ENCODE measurements around the gene WNT9A. TPM values are rescaled to one million over a fixed set of nuclear protein-coding genes. Genes with fewer than 3 reads are reported as not detected.
"Not testable (repeated sequence)": the region's sequence is repeated elsewhere in the genome, so short reads cannot be mapped to it uniquely, and the experiment has no call there.

Gene WNT9A
- total and polyA plus RNA-seq, 7 experiments from 2014 or later = 0.29 TPM; not detected in 6

- H3K9me3 Mint-ChIP-seq; intact Hi-C loops (cut with micrococcal nuclease); H3K27me3 Mint-ChIP-seq; H3K4me3 Mint-ChIP-seq; H3K27ac Mint-ChIP-seq; H3K4me3 ChIP-seq (ENCODE audit: low read length); H3K4me1 ChIP-seq (ENCODE audit: control insufficient read depth in 2 of 2, insufficient read depth in 2 of 2, low read length in 2 of 2); POLR2A ChIA-PET; H3K36me3 Mint-ChIP-seq; H3K9me3 ChIP-seq (ENCODE audit: control insufficient read depth in 2 of 3, low read length in 3 of 3); H3K27me3 ChIP-seq (ENCODE audit: control insufficient read depth in 2 of 2, insufficient read depth in 2 of 2, low read length in 2 of 2); CTCF ChIA-PET; H3K4me1 Mint-ChIP-seq; ATAC-seq; DNase-seq; H3K36me3 ChIP-seq (ENCODE audit: control insufficient read depth in 2 of 3, insufficient read depth in 3 of 3, low read length in 3 of 3); H3K27ac ChIP-seq (ENCODE audit: low read depth, low read length): not testable (repeated sequence)
Observed at GRCh38 chr1:227973724-227974288, 26.1 kb upstream of the WNT9A start.

GRCh38 chr1:227972843-227973374, 25.2 kb upstream of the WNT9A start:
- H3K27me3 ChIP-seq (ENCODE audit: control insufficient read depth in 2 of 2, insufficient read depth in 2 of 2, low read length in 2 of 2); H3K4me1 ChIP-seq (ENCODE audit: control insufficient read depth in 2 of 2, insufficient read depth in 2 of 2, low read length in 2 of 2); H3K27ac Mint-ChIP-seq; H3K36me3 ChIP-seq (ENCODE audit: control insufficient read depth in 2 of 3, insufficient read depth in 3 of 3, low read length in 3 of 3); ATAC-seq; H3K4me3 ChIP-seq (ENCODE audit: low read length); POLR2A ChIA-PET; H3K36me3 Mint-ChIP-seq; H3K9me3 Mint-ChIP-seq; intact Hi-C loops (cut with micrococcal nuclease); H3K27me3 Mint-ChIP-seq; CTCF ChIA-PET; H3K4me3 Mint-ChIP-seq; H3K4me1 Mint-ChIP-seq; H3K27ac ChIP-seq (ENCODE audit: low read depth, low read length); H3K9me3 ChIP-seq (ENCODE audit: control insufficient read depth in 2 of 3, low read length in 3 of 3); DNase-seq: not testable (repeated sequence)

- H3K4me3 ChIP-seq (ENCODE audit: low read length); intact Hi-C loops (cut with micrococcal nuclease); H3K27me3 ChIP-seq (ENCODE audit: control insufficient read depth in 2 of 2, insufficient read depth in 2 of 2, low read length in 2 of 2); H3K27ac Mint-ChIP-seq; CTCF ChIA-PET; H3K4me1 Mint-ChIP-seq; H3K4me3 Mint-ChIP-seq; H3K9me3 ChIP-seq (ENCODE audit: control insufficient read depth in 2 of 3, low read length in 3 of 3); H3K27me3 Mint-ChIP-seq; POLR2A ChIA-PET; DNase-seq; H3K27ac ChIP-seq (ENCODE audit: low read depth, low read length); H3K4me1 ChIP-seq (ENCODE audit: control insufficient read depth in 2 of 2, insufficient read depth in 2 of 2, low read length in 2 of 2); ATAC-seq; H3K36me3 Mint-ChIP-seq; H3K36me3 ChIP-seq (ENCODE audit: control insufficient read depth in 2 of 3, insufficient read depth in 3 of 3, low read length in 3 of 3); H3K9me3 Mint-ChIP-seq: not testable (repeated sequence)
Observed at GRCh38 chr1:227972283-227972679, 24.5 kb upstream of the WNT9A start.

GRCh38 chr1:227971643-227972282, 24.0 kb upstream of the WNT9A start:
- H3K27me3 Mint-ChIP-seq; intact Hi-C loops (cut with micrococcal nuclease); H3K36me3 Mint-ChIP-seq; H3K4me3 Mint-ChIP-seq; H3K4me1 Mint-ChIP-seq; H3K4me1 ChIP-seq (ENCODE audit: control insufficient read depth in 2 of 2, insufficient read depth in 2 of 2, low read length in 2 of 2); H3K9me3 ChIP-seq (ENCODE audit: control insufficient read depth in 2 of 3, low read length in 3 of 3); H3K27ac ChIP-seq (ENCODE audit: low read depth, low read length); CTCF ChIA-PET; H3K4me3 ChIP-seq (ENCODE audit: low read length); DNase-seq; H3K27me3 ChIP-seq (ENCODE audit: control insufficient read depth in 2 of 2, insufficient read depth in 2 of 2, low read length in 2 of 2); H3K9me3 Mint-ChIP-seq; ATAC-seq; H3K27ac Mint-ChIP-seq; H3K36me3 ChIP-seq (ENCODE audit: control insufficient read depth in 2 of 3, insufficient read depth in 3 of 3, low read length in 3 of 3): not testable (repeated sequence)
- POLR2A ChIA-PET = interaction anchor here (1.0 kb wide), 1 partner anchor 198 kb away, joined by 3 read pairs; no protein-coding TSS in a partner anchor

- intact Hi-C loops (cut with micrococcal nuclease); H3K27ac Mint-ChIP-seq; ATAC-seq; H3K4me3 Mint-ChIP-seq; H3K4me3 ChIP-seq (ENCODE audit: low read length); H3K4me1 Mint-ChIP-seq; DNase-seq; H3K9me3 Mint-ChIP-seq; CTCF ChIA-PET; H3K27ac ChIP-seq (ENCODE audit: low read depth, low read length); H3K36me3 Mint-ChIP-seq; H3K36me3 ChIP-seq (ENCODE audit: control insufficient read depth in 2 of 3, insufficient read depth in 3 of 3, low read length in 3 of 3); H3K9me3 ChIP-seq (ENCODE audit: control insufficient read depth in 2 of 3, low read length in 3 of 3); H3K4me1 ChIP-seq (ENCODE audit: control insufficient read depth in 2 of 2, insufficient read depth in 2 of 2, low read length in 2 of 2); H3K27me3 ChIP-seq (ENCODE audit: control insufficient read depth in 2 of 2, insufficient read depth in 2 of 2, low read length in 2 of 2); H3K27me3 Mint-ChIP-seq: not testable (repeated sequence)
- POLR2A ChIA-PET = interaction anchor here (1.0 kb wide), 1 partner anchor 197 kb away, joined by 3 read pairs; no protein-coding TSS in a partner anchor
Observed at GRCh38 chr1:227971216-227971615, 23.5 kb upstream of the WNT9A start.

- POLR2A ChIA-PET; H3K27me3 Mint-ChIP-seq; H3K4me1 ChIP-seq (ENCODE audit: control insufficient read depth in 2 of 2, insufficient read depth in 2 of 2, low read length in 2 of 2); DNase-seq; H3K36me3 ChIP-seq (ENCODE audit: control insufficient read depth in 2 of 3, insufficient read depth in 3 of 3, low read length in 3 of 3); H3K4me1 Mint-ChIP-seq; H3K36me3 Mint-ChIP-seq; H3K27ac Mint-ChIP-seq; H3K9me3 ChIP-seq (ENCODE audit: control insufficient read depth in 2 of 3, low read length in 3 of 3); ATAC-seq; intact Hi-C loops (cut with micrococcal nuclease); H3K9me3 Mint-ChIP-seq; H3K4me3 ChIP-seq (ENCODE audit: low read length); H3K4me3 Mint-ChIP-seq; H3K27me3 ChIP-seq (ENCODE audit: control insufficient read depth in 2 of 2, insufficient read depth in 2 of 2, low read length in 2 of 2); H3K27ac ChIP-seq (ENCODE audit: low read depth, low read length): not testable (repeated sequence)
- CTCF ChIA-PET = interaction anchor here (0.6 kb wide), 1 partner anchor 485 kb away, joined by 3 read pairs; no protein-coding TSS in a partner anchor
Observed at GRCh38 chr1:227970076-227970995, 22.6 kb upstream of the WNT9A start.

Measured in naive thymus-derived CD4-positive, alpha-beta T cell (primary cell).